Panc1 (cell line): ENCODE data around the gene TMEM91. TPM values are rescaled to one million over a fixed set of nuclear protein-coding genes. Genes with fewer than 3 reads are reported as not detected.

Source experiments
- ATAC-seq: fragments of 200-7000 bp; cut with Tn5 transposase; 2 replicates; pipeline ENCODE4 v1.9.1; 2020; ENCODE audit warnings: mild to moderate bottlenecking, moderate library complexity
- BruUV-seq: library from RNA; stranded (reverse); fragments of 400-500 nt; replicated peaks from 2 replicates; lab custom pipeline; 2021; lab: Mats Ljungman, UMichigan
- CTCF ChIA-PET: fragments of 300-600 bp; sonication (Branson Sonifier 250); formaldehyde crosslinking; loops from one replicate; lab custom pipeline; 2022; ENCODE audit warnings: antibody characterized with exemption; lab: Charles Lee
- POLR2A ChIA-PET: fragments of 300-600 bp; sonication (Branson Sonifier 250); formaldehyde crosslinking; loops from one replicate; lab custom pipeline; 2022; ENCODE audit warnings: antibody characterized with exemption; lab: Charles Lee
- DNase-seq: peaks from one replicate; pipeline ENCODE4 v3.0.0-alpha.2; 2010; ENCODE audit warnings: low read depth, low spot score
- H3K27ac ChIP-seq: 2 replicates; pipeline ENCODE4 v1.5.1; 2011; ENCODE audit warnings: mild to moderate bottlenecking, low read length, inconsistent platforms
- H3K27me3 ChIP-seq: fragments of 200-500 bp; sonication (Bioruptor generic); 2 replicates; pipeline ENCODE4 v1.6.0; 2014; ENCODE audit warnings: low read length, inconsistent platforms; ENCODE audit not compliant: control insufficient read depth, insufficient read depth
- H3K36me3 ChIP-seq: fragments of 200-500 bp; sonication (Bioruptor generic); 2 replicates; pipeline ENCODE4 v1.5.1; 2014; ENCODE audit warnings: inconsistent platforms, mild to moderate bottlenecking, low read length, moderate library complexity; ENCODE audit not compliant: control insufficient read depth, insufficient read depth
- H3K4me1 ChIP-seq: 2 replicates; pipeline ENCODE4 v1.5.1; 2011; ENCODE audit warnings: inconsistent platforms, mild to moderate bottlenecking, low read length, moderate library complexity; ENCODE audit not compliant: control insufficient read depth, insufficient read depth
- H3K4me3 ChIP-seq, 2 experiments: 2 replicates each; pipeline ENCODE4 v1.5.1; 2011 to 2012; ENCODE audit warnings: low read depth in 2 of 2, low read length in 2 of 2, mild to moderate bottlenecking in 2 of 2, inconsistent platforms in 1 of 2, moderate library complexity in 1 of 2
- H3K9me3 ChIP-seq: fragments of 200-500 bp; sonication (Bioruptor generic); 2 replicates; pipeline ENCODE4 v1.5.1; 2014; ENCODE audit warnings: low read depth, mild to moderate bottlenecking, inconsistent platforms, low read length, moderate library complexity; ENCODE audit not compliant: control insufficient read depth, insufficient read depth
- POLR2AphosphoS5 ChIP-seq: IDR thresholded peaks from 2 replicates; pipeline ENCODE4 v1.6.1; 2012; ENCODE audit warnings: mild to moderate bottlenecking, low read depth, low read length, moderate library complexity
- REST ChIP-seq, 2 experiments: IDR thresholded peaks; 2 replicates each; pipeline ENCODE4 v1.6.1; 2011 to 2012; ENCODE audit warnings: low read depth in 2 of 2, control low read depth in 1 of 2, low read length in 1 of 2, mild to moderate bottlenecking in 1 of 2, moderate library complexity in 1 of 2; ENCODE audit not compliant: insufficient read depth in 1 of 2
- SIN3A ChIP-seq: IDR thresholded peaks from 2 replicates; pipeline ENCODE4 v1.6.1; 2012; ENCODE audit warnings: low read depth, mild to moderate bottlenecking, low read length, moderate library complexity, borderline replicate concordance; ENCODE audit not compliant: insufficient read depth
- TCF7L2 ChIP-seq: IDR thresholded peaks from 2 replicates; pipeline ENCODE4 v1.6.1; 2011; ENCODE audit warnings: mild to moderate bottlenecking, low read depth, low read length, inconsistent platforms
- in situ Hi-C: cut with HindIII; loops from 2 replicates; pipeline ENCODE4 v1.10.0; 2016; ENCODE audit warnings: low sequenced_read_pairs, low pct_unique_long_range_greater_than_20kb
- intact Hi-C: fragments of 100-400 bp; cut with micrococcal nuclease; formaldehyde crosslinking; loops from one replicate; pipeline ENCODE4 v1.10.0; 2022; ENCODE audit not compliant: unreplicated experiment
- total RNA-seq: library from RNA; stranded (reverse); gene quantifications from one replicate; pipeline ENCODE4 v1.2.1, GENCODE V29; 2021; ENCODE audit not compliant: unreplicated experiment
- TF ChIP-seq, protein P1 (sequence below): fragments of 450-650 bp; IDR thresholded peaks from 2 replicates; pipeline ENCODE4 v1.5.1; 2017; ENCODE audit warnings: mild to moderate bottlenecking

TMEM91 gene
- total RNA-seq, 1 experiment from 2014 or later: 4.4 TPM

GRCh38 chr19:41421973-41422372 lies 45.6 kb downstream of the TMEM91 start:
- Histone ChIP-seq H3K4me3 (no peak overlapping the region), H3K4me1 (no peaks in the 10 kb centered on the region), H3K9me3 (no peaks in the 10 kb centered on the region), H3K27ac (no peak overlapping the region), H3K27me3 (no peaks in the 10 kb centered on the region), H3K36me3 (no peaks in the 10 kb centered on the region)
- intact Hi-C loops: no loop called here
- no peak for TF ChIP-seq POLR2AphosphoS5
- TF ChIP-seq SIN3A: no peak
- TF ChIP-seq TCF7L2: no peak
- no peak for TF ChIP-seq REST (IDR thresholded peaks at IDR 0.05; ENCODE audit: insufficient read depth in 1 of 2, low read depth in 2 of 2, low read length in 1 of 2)
- TF ChIP-seq, protein P1, sequence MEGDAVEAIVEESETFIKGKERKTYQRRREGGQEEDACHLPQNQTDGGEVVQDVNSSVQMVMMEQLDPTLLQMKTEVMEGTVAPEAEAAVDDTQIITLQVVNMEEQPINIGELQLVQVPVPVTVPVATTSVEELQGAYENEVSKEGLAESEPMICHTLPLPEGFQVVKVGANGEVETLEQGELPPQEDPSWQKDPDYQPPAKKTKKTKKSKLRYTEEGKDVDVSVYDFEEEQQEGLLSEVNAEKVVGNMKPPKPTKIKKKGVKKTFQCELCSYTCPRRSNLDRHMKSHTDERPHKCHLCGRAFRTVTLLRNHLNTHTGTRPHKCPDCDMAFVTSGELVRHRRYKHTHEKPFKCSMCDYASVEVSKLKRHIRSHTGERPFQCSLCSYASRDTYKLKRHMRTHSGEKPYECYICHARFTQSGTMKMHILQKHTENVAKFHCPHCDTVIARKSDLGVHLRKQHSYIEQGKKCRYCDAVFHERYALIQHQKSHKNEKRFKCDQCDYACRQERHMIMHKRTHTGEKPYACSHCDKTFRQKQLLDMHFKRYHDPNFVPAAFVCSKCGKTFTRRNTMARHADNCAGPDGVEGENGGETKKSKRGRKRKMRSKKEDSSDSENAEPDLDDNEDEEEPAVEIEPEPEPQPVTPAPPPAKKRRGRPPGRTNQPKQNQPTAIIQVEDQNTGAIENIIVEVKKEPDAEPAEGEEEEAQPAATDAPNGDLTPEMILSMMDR: no peak
- ATAC-seq (no peak), DNase-seq (no peak)
- BruUV-seq: no TSS peak
- CTCF ChIA-PET: no interaction called here
- POLR2A ChIA-PET: no interaction called here
- in situ Hi-C loops: no loop called here

- in situ Hi-C loops: no loop called here
Observed at GRCh38 chr19:41422456-41422855, 46.1 kb downstream of the TMEM91 start.

More at GRCh38 chr19:41422456-41422855, 46.1 kb downstream of the TMEM91 start:
- H3K36me3 ChIP-seq: no peaks in the 10 kb centered on the region
- no TSS peak for BruUV-seq
- no peak overlapping the region for H3K4me3 ChIP-seq
- intact Hi-C loops: no loop called here
- TF ChIP-seq SIN3A (no peak), TCF7L2 (no peak), REST (IDR thresholded peaks at IDR 0.05; ENCODE audit: insufficient read depth in 1 of 2, low read depth in 2 of 2, low read length in 1 of 2) (no peak), POLR2AphosphoS5 (no peak)
- TF ChIP-seq, protein P1: no peak
- no peak for DNase-seq
- POLR2A ChIA-PET: no interaction called here
- ATAC-seq: no peak
- no peak overlapping the region for H3K27ac ChIP-seq
- CTCF ChIA-PET: no interaction called here
- no peaks in the 10 kb centered on the region for H3K9me3 ChIP-seq
- H3K4me1 ChIP-seq: no peaks in the 10 kb centered on the region
- H3K27me3 ChIP-seq: no peaks in the 10 kb centered on the region
